ENCODE results near the gene RNF157. TPM values are rescaled to one million over a fixed set of nuclear protein-coding genes. Genes with fewer than 3 reads are reported as not detected.
"Not testable (repeated sequence)": the region's sequence is repeated elsewhere in the genome, so short reads cannot be mapped to it uniquely, and the experiment has no call there.

RNF157 gene
- total RNA-seq, 1 donor from 2014 or later, result 0.99 TPM

- no peaks in the 10 kb centered on the region for H3K9me3 Mint-ChIP-seq (ENCODE audit: unreplicated experiment)
- peaks cover 20% of the 10 kb centered on the region for H3K4me1 Mint-ChIP-seq (ENCODE audit: unreplicated experiment)
- H3K27me3 Mint-ChIP-seq (ENCODE audit: unreplicated experiment), result no peaks in the 10 kb centered on the region
- H3K27ac Mint-ChIP-seq (ENCODE audit: unreplicated experiment), result no peak overlapping the region
- H3K4me3 Mint-ChIP-seq (ENCODE audit: unreplicated experiment), result no peak overlapping the region
- DNase-seq (ENCODE audit: extremely low spot score, unreplicated experiment), result no peak
- no peaks in the 10 kb centered on the region for H3K36me3 Mint-ChIP-seq (ENCODE audit: unreplicated experiment)
- TF ChIP-seq CTCF (IDR thresholded peaks at IDR 0.05), result no peak
Observed at GRCh38 chr17:76262732-76263344, 22.5 kb upstream of the RNF157 start.

- H3K9me3 Mint-ChIP-seq (ENCODE audit: unreplicated experiment), result no peaks in the 10 kb centered on the region
- H3K27me3 Mint-ChIP-seq (ENCODE audit: unreplicated experiment), result no peaks in the 10 kb centered on the region
- H3K36me3 Mint-ChIP-seq (ENCODE audit: unreplicated experiment), result no peaks in the 10 kb centered on the region
- no peak overlapping the region for H3K27ac Mint-ChIP-seq (ENCODE audit: unreplicated experiment)
- peaks cover 11% of the 10 kb centered on the region for H3K4me1 Mint-ChIP-seq (ENCODE audit: unreplicated experiment)
- H3K4me3 Mint-ChIP-seq (ENCODE audit: unreplicated experiment), result no peak overlapping the region
- no peak for TF ChIP-seq CTCF (IDR thresholded peaks at IDR 0.05)
- DNase-seq (ENCODE audit: extremely low spot score, unreplicated experiment), result no peak
Observed at GRCh38 chr17:76261421-76262215, 21.3 kb upstream of the RNF157 start.

- Mint-ChIP-seq H3K36me3 (ENCODE audit: unreplicated experiment) (no peaks in the 10 kb centered on the region), H3K27ac (ENCODE audit: unreplicated experiment) (no peak overlapping the region), H3K4me1 (ENCODE audit: unreplicated experiment) (peaks cover 9% of the 10 kb centered on the region), H3K27me3 (ENCODE audit: unreplicated experiment) (no peaks in the 10 kb centered on the region), H3K9me3 (ENCODE audit: unreplicated experiment) (no peaks in the 10 kb centered on the region), H3K4me3 (ENCODE audit: unreplicated experiment) (no peak overlapping the region)
- TF ChIP-seq CTCF (IDR thresholded peaks at IDR 0.05), result no peak
- DNase-seq (ENCODE audit: extremely low spot score, unreplicated experiment), result no peak
Observed at GRCh38 chr17:76260669-76261068, 20.4 kb upstream of the RNF157 start.

- TF ChIP-seq CTCF (IDR thresholded peaks at IDR 0.05), result no peak
- Mint-ChIP-seq H3K36me3 (ENCODE audit: unreplicated experiment) (no peaks in the 10 kb centered on the region), H3K9me3 (ENCODE audit: unreplicated experiment) (no peaks in the 10 kb centered on the region), H3K4me3 (ENCODE audit: unreplicated experiment) (no peak overlapping the region), H3K27me3 (ENCODE audit: unreplicated experiment) (no peaks in the 10 kb centered on the region), H3K27ac (ENCODE audit: unreplicated experiment) (no peak overlapping the region), H3K4me1 (ENCODE audit: unreplicated experiment) (peaks cover 9% of the 10 kb centered on the region)
- no peak for DNase-seq (ENCODE audit: extremely low spot score, unreplicated experiment)
Observed at GRCh38 chr17:76260220-76260619, 19.9 kb upstream of the RNF157 start.

GRCh38 chr17:76256430-76257050 is 16.2 kb upstream of the RNF157 start:
- not testable (repeated sequence) for H3K4me3 Mint-ChIP-seq (ENCODE audit: unreplicated experiment); DNase-seq (ENCODE audit: extremely low spot score, unreplicated experiment); H3K27me3 Mint-ChIP-seq (ENCODE audit: unreplicated experiment); H3K27ac Mint-ChIP-seq (ENCODE audit: unreplicated experiment); H3K36me3 Mint-ChIP-seq (ENCODE audit: unreplicated experiment); H3K9me3 Mint-ChIP-seq (ENCODE audit: unreplicated experiment)
- H3K4me1 Mint-ChIP-seq (ENCODE audit: unreplicated experiment), result peaks cover 11% of the 10 kb centered on the region

Measured in osteocyte (in vitro differentiated cells).